Adrenal gland (tissue), 5 donors: ENCODE measurements around the gene TCP11.

ENCODE experiments used
- CTCF ChIP-seq, 6 experiments: fragments of 450-650 bp in 4 of 6; fragments of 200-600 bp in 2 of 6; sonication (generic) in 1 of 6; IDR thresholded peaks; 1 replicate in 5 of 6; 2 replicates in 1 of 6; pipeline versions ENCODE4 v1.5.1 to v1.8.0; 2016 to 2021; ENCODE audit warnings: antibody characterized with exemption in 6 of 6, mild to moderate bottlenecking in 2 of 6, moderate library complexity in 1 of 6
- POLR2A ChIP-seq, 2 donors: fragments of 450-650 bp; IDR thresholded peaks; one replicate each; pipeline ENCODE4 v1.6.1; 2017; ENCODE audit warnings: antibody characterized with exemption in 2 of 2, mild to moderate bottlenecking in 2 of 2, moderate library complexity in 1 of 2
- donor health status: DM: no; HTN: no; CAD: no.

GRCh38 chr6:35151466-35151865 lies 10.3 kb upstream of the TCP11 start:
- no peak for TF ChIP-seq POLR2A (IDR thresholded peaks at IDR 0.05)
- TF ChIP-seq CTCF (IDR thresholded peaks at IDR 0.05) = no peak
